ENCODE data around the gene LRRN2. TPM values are rescaled to one million over a fixed set of nuclear protein-coding genes. Genes with fewer than 3 reads are reported as not detected.

LRRN2 gene
- total and polyA plus RNA-seq, 2 donors = 0.66 to 3.0 TPM

DNA sequence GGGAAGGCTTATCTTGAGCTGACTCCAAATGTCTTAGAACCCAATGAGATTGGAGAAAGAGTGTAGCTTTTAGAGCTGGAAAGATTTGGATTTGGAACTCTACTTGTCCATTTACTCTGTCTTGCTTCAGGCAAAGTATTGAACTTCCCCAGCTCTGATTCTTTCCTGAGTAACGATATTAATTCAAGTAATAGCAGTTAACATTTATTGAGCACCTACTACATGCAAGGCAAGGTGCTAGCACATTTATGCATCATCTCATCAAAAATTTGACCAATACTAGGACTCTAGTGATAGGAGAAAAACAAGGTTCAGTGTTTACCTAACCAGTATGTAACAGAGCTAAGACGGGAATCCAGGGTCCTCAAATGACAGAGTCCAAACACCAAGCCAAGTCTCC, 2.5 kb upstream of the LRRN2 start:
- DNase-seq (ENCODE audit: low read depth in 6 of 9, low spot score in 9 of 9) = no peak
- 98% methylated on average over 2 of the region's 2 CpGs for WGBS
- peaks cover 0 to 54% of the 10 kb centered on the region in 2 donors for H3K27me3 ChIP-seq (ENCODE audit: control insufficient read depth in 2 of 2, insufficient read depth in 1 of 2, low read length in 1 of 2)

DNA sequence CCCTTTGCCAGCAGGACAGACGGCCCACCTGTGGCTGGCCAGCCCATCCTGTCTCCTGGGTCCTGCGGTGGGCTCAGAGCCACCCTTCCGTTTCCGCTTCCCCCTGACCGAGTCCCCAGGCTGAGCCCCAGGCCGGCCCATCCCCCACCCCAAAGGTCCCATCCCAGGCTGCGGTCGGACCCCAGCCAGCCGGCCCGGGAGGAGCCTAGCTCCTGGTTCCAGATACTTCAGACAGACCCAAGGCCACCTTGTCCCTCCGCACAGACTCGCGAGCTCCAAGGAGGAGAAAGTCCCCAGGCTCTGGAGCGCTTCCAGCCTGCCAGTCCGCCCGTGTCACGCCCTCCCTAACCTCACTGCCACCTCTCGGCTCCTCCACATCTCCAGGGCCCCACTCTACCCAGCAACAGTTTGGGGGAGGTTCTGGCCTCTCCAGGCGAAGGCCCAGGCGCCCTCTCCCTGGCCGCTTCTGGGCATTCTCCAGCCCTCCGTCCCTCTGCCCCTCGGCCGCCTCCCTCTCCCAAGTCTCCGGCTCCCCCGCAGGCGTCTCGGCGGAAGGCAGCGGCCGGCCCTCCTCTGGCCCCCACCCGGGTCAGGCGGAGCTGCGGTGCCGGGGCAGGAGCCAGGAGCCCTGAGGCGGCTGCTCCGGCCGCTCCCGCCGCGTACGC, 835 bp downstream of the LRRN2 start:
- H3K36me3 ChIP-seq (ENCODE audit: control insufficient read depth in 2 of 2, insufficient read depth in 2 of 2, low read length in 1 of 2) = no peaks in the 10 kb centered on the region
- no peaks in the 10 kb centered on the region for H3K9me3 ChIP-seq (ENCODE audit: control insufficient read depth in 2 of 2, insufficient read depth in 1 of 2, low read length in 1 of 2)
- under 1% methylated on average over 42 of the region's 42 CpGs for WGBS
- H3K4me3 ChIP-seq (ENCODE audit: low read length in 2 of 2) = peak overlapping the region; percentile 37 to 53
- DNase-seq (ENCODE audit: low read depth in 6 of 9, low spot score in 9 of 9) = peak in 2 of 9 donors; percentile 21 to 48
- H3K27ac ChIP-seq (ENCODE audit: low read depth in 1 of 2, low read length in 1 of 2) = no peak overlapping the region
- H3K27me3 ChIP-seq (ENCODE audit: control insufficient read depth in 2 of 2, insufficient read depth in 1 of 2, low read length in 1 of 2) = peaks cover 0 to 55% of the 10 kb centered on the region in 2 donors
- peaks cover 9 to 20% of the 10 kb centered on the region in 2 donors for H3K4me1 ChIP-seq (ENCODE audit: control insufficient read depth in 2 of 2, insufficient read depth in 2 of 2, low read length in 2 of 2)

More for the DNA sequence above, 2.5 kb upstream of the LRRN2 start:
- Histone ChIP-seq H3K36me3 (ENCODE audit: control insufficient read depth in 2 of 2, insufficient read depth in 2 of 2, low read length in 1 of 2) (no peaks in the 10 kb centered on the region), H3K4me3 (ENCODE audit: low read length in 2 of 2) (no peak overlapping the region), H3K9me3 (ENCODE audit: control insufficient read depth in 2 of 2, insufficient read depth in 1 of 2, low read length in 1 of 2) (no peaks in the 10 kb centered on the region), H3K4me1 (ENCODE audit: control insufficient read depth in 2 of 2, insufficient read depth in 2 of 2, low read length in 2 of 2) (peaks cover 13 to 32% of the 10 kb centered on the region in 2 donors), H3K27ac (ENCODE audit: low read depth in 1 of 2, low read length in 1 of 2) (no peak overlapping the region)

DNA sequence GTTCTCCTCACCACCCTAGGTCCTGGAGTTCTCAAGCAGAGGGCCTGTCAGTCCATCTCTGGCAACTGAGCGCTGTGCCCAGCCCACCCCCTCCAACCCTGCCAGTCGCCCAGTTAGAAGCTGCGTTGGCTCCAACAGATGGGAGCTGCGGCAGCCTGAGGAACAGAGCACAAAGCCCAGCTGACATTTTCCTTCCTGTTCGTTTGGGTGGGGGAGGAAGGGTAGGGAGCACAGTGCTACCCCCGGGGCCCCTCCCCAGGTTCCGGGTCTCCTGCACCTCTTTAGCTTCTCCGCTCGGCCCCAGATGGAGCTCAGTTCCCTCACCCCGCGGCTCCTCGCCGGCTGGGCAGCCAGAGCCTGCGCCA, 1.4 kb downstream of the LRRN2 start:
- no peak overlapping the region for H3K27ac ChIP-seq (ENCODE audit: low read depth in 1 of 2, low read length in 1 of 2)
- DNase-seq (ENCODE audit: low read depth in 6 of 9, low spot score in 9 of 9) = peak in 3 of 9 donors; percentile 37 to 62 (median 44)
- 4% methylated on average over 14 of the region's 14 CpGs for WGBS
- peak overlapping the region; percentile 37 to 53 for H3K4me3 ChIP-seq (ENCODE audit: low read length in 2 of 2)
- no peaks in the 10 kb centered on the region for H3K9me3 ChIP-seq (ENCODE audit: control insufficient read depth in 2 of 2, insufficient read depth in 1 of 2, low read length in 1 of 2)
- H3K36me3 ChIP-seq (ENCODE audit: control insufficient read depth in 2 of 2, insufficient read depth in 2 of 2, low read length in 1 of 2) = no peaks in the 10 kb centered on the region
- peaks cover 0 to 55% of the 10 kb centered on the region in 2 donors for H3K27me3 ChIP-seq (ENCODE audit: control insufficient read depth in 2 of 2, insufficient read depth in 1 of 2, low read length in 1 of 2)
- H3K4me1 ChIP-seq (ENCODE audit: control insufficient read depth in 2 of 2, insufficient read depth in 2 of 2, low read length in 2 of 2) = peaks cover 9 to 20% of the 10 kb centered on the region in 2 donors

DNA sequence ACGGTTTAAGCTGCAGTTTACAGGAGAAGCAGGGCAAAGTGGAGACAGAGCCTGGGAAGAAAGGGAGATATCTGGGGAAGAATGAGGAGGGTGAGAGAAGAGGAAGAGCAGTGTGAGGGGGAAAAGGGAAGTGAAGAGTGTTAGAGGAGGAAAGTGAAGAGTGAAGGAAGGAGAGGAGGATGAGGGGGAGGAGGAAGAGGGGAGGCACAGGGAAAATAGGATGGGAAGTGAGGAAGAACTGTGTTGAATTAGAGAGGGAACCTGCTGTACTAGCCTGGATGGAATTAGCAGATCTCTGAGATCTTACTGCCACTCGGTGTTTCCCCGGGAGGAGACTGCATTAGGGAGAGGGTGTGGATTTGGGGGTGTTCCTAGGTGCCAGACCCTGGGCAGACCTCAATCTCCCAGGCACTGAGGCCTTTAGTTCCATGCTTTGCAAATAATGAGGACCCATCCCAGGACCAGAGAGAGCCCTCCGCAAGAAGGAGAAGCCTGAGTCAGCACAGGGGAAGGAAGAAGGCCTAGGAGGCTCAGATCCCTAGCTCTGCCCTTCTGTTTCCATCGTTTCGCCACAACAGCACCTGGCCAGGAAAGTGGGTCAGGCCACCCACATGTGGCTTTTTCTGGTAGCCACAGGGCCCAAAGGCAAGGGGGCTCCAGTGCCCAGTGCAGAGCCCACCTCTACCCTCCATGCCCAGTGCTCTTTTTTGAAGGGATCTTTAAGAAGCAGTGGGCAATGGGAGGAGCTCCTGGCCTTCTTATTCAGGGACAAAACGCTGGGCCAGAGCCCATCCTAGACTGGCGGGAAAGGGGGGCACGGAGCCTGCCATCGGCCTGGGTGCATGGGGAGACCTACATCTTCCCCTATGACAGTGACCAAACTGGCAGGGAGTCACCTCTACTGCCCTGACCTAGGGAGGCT, 2.0 kb downstream of the LRRN2 start:
- peak overlapping the region; percentile 37 to 53 for H3K4me3 ChIP-seq (ENCODE audit: low read length in 2 of 2)
- H3K9me3 ChIP-seq (ENCODE audit: control insufficient read depth in 2 of 2, insufficient read depth in 1 of 2, low read length in 1 of 2) = no peaks in the 10 kb centered on the region
- peak in 1 of 9 donors; percentile 23 for DNase-seq (ENCODE audit: low read depth in 6 of 9, low spot score in 9 of 9)
- no peaks in the 10 kb centered on the region for H3K36me3 ChIP-seq (ENCODE audit: control insufficient read depth in 2 of 2, insufficient read depth in 2 of 2, low read length in 1 of 2)
- H3K4me1 ChIP-seq (ENCODE audit: control insufficient read depth in 2 of 2, insufficient read depth in 2 of 2, low read length in 2 of 2) = peaks cover 9 to 20% of the 10 kb centered on the region in 2 donors
- WGBS = 68% methylated on average over 10 of the region's 10 CpGs
- H3K27ac ChIP-seq (ENCODE audit: low read depth in 1 of 2, low read length in 1 of 2) = no peak overlapping the region
- peaks cover 0 to 50% of the 10 kb centered on the region in 2 donors for H3K27me3 ChIP-seq (ENCODE audit: control insufficient read depth in 2 of 2, insufficient read depth in 1 of 2, low read length in 1 of 2)

DNA sequence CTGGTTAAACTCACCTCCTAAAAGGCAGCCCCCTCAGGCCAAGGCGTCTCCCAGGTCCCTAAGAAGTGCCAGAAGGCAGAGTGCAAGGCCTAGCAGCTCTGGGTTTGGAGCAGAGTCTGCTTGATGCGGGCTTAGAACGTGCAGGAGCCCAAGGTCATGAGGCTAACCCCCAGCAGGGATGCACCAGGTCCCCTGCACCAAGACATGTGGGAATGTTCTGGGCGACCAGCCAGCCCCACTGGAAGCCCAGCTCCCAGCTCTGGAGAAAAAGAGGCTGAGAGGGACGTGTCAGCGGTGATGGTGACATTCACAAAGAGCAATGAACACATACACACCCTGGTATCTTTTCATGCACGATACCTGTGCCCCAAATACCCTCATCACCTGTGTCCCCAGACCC, 5.1 kb downstream of the LRRN2 start:
- Histone ChIP-seq H3K27me3 (ENCODE audit: control insufficient read depth in 2 of 2, insufficient read depth in 1 of 2, low read length in 1 of 2) (peaks cover 0 to 28% of the 10 kb centered on the region in 2 donors), H3K4me1 (ENCODE audit: control insufficient read depth in 2 of 2, insufficient read depth in 2 of 2, low read length in 2 of 2) (peaks cover 9 to 20% of the 10 kb centered on the region in 2 donors), H3K27ac (ENCODE audit: low read depth in 1 of 2, low read length in 1 of 2) (no peak overlapping the region), H3K4me3 (ENCODE audit: low read length in 2 of 2) (no peak overlapping the region), H3K9me3 (ENCODE audit: control insufficient read depth in 2 of 2, insufficient read depth in 1 of 2, low read length in 1 of 2) (no peaks in the 10 kb centered on the region), H3K36me3 (ENCODE audit: control insufficient read depth in 2 of 2, insufficient read depth in 2 of 2, low read length in 1 of 2) (no peaks in the 10 kb centered on the region)
- WGBS = 97% methylated on average over 7 of the region's 7 CpGs
- DNase-seq (ENCODE audit: low read depth in 6 of 9, low spot score in 9 of 9) = no peak

DNA sequence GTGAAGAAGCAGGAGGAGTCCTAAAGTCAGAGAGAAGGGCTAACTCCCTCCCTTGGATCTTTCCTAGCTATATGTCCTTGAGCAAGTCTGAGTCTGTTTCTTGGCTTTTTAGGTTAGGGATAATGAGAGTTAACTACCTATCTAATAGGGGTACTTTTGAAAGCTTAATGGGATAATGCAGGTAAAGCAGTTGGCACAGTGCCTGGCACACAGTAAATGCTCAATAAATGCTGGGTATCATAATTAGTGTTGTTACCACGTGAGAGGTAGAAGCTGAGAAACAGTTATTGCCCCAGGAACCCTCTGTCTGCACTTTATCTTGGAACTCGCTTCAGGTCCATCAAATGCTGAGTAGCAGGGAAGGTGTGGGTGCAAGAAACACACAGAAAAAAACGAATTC, 5.5 kb downstream of the LRRN2 start:
- Histone ChIP-seq H3K4me1 (ENCODE audit: control insufficient read depth in 2 of 2, insufficient read depth in 2 of 2, low read length in 2 of 2) (peaks cover 9 to 20% of the 10 kb centered on the region in 2 donors), H3K4me3 (ENCODE audit: low read length in 2 of 2) (no peak overlapping the region), H3K9me3 (ENCODE audit: control insufficient read depth in 2 of 2, insufficient read depth in 1 of 2, low read length in 1 of 2) (no peaks in the 10 kb centered on the region), H3K36me3 (ENCODE audit: control insufficient read depth in 2 of 2, insufficient read depth in 2 of 2, low read length in 1 of 2) (peaks cover 0 to 3% of the 10 kb centered on the region in 2 donors), H3K27ac (ENCODE audit: low read depth in 1 of 2, low read length in 1 of 2) (no peak overlapping the region), H3K27me3 (ENCODE audit: control insufficient read depth in 2 of 2, insufficient read depth in 1 of 2, low read length in 1 of 2) (peaks cover 0 to 25% of the 10 kb centered on the region in 2 donors)
- no peak for DNase-seq (ENCODE audit: low read depth in 6 of 9, low spot score in 9 of 9)
- WGBS = 88% methylated on average over 3 of the region's 3 CpGs

DNA sequence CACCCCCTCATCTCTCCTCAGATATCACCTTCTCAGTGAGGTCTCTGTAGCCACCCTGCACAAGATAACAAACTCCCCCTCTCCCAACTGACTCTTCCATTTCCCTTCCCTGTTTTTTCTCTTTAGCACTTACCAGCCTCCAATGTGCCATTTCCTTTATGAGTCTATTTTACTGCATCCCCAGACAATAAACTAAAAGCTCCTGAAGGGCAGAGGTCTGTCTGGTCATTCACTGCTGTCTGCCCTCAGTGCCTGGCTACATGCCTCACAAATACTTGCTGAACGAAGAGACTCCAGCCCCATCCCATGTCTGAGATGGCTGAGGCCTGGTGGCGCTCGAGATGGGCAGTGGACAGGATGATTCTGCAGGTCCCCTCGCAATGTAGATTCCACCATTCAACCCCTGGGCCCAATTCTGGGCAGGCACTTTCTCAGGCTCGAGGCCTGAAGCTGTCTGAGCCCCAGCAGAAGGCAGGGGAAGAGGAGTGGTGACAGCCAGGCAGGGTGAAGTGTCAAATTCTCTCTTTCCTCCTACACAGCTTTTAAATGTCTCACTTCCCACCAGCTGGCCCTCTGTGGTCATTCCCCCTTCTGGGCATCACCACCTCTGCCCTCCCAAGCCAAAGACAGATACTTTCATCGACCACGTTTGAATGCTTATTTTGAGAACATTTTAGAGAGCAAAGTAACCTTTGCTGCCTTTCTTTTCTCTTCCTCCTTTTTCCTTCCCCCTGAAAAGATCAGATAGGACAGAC, 6.6 kb downstream of the LRRN2 start:
- Histone ChIP-seq H3K4me1 (ENCODE audit: control insufficient read depth in 2 of 2, insufficient read depth in 2 of 2, low read length in 2 of 2) (peaks cover 15 to 17% of the 10 kb centered on the region in 2 donors), H3K36me3 (ENCODE audit: control insufficient read depth in 2 of 2, insufficient read depth in 2 of 2, low read length in 1 of 2) (peaks cover 0 to 4% of the 10 kb centered on the region in 2 donors), H3K9me3 (ENCODE audit: control insufficient read depth in 2 of 2, insufficient read depth in 1 of 2, low read length in 1 of 2) (no peaks in the 10 kb centered on the region), H3K27me3 (ENCODE audit: control insufficient read depth in 2 of 2, insufficient read depth in 1 of 2, low read length in 1 of 2) (peaks cover 0 to 19% of the 10 kb centered on the region in 2 donors), H3K4me3 (ENCODE audit: low read length in 2 of 2) (no peak overlapping the region), H3K27ac (ENCODE audit: low read depth in 1 of 2, low read length in 1 of 2) (no peak overlapping the region)
- WGBS = 92% methylated on average over 7 of the region's 7 CpGs
- no peak for DNase-seq (ENCODE audit: low read depth in 6 of 9, low spot score in 9 of 9)

DNA sequence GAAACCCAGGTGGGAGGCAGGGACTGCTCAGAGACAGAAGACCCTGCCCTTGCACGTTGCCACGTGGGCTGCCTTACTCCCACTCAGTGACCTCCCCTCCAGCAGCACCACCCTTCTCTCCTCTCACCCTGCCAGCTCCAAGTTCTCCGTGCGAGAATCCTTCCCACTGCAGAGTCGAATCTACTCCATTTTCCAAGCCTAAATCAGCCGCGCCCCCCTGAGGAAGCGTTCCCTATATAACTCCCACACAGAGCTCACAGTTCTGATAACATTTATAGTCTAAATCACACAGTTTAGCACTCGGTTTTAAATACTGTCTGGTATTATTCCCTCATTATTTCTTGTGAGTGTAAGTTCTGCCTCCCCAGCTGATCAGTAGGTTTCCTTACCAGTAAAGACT, 7.7 kb downstream of the LRRN2 start:
- peaks cover 8 to 12% of the 10 kb centered on the region in 2 donors for H3K4me1 ChIP-seq (ENCODE audit: control insufficient read depth in 2 of 2, insufficient read depth in 2 of 2, low read length in 2 of 2)
- no peak for DNase-seq (ENCODE audit: low read depth in 6 of 9, low spot score in 9 of 9)
- H3K27me3 ChIP-seq (ENCODE audit: control insufficient read depth in 2 of 2, insufficient read depth in 1 of 2, low read length in 1 of 2) = peaks cover 0 to 9% of the 10 kb centered on the region in 2 donors
- 93% methylated on average over 9 of the region's 9 CpGs for WGBS
- H3K27ac ChIP-seq (ENCODE audit: low read depth in 1 of 2, low read length in 1 of 2) = no peak overlapping the region
- H3K36me3 ChIP-seq (ENCODE audit: control insufficient read depth in 2 of 2, insufficient read depth in 2 of 2, low read length in 1 of 2) = peaks cover 0 to 4% of the 10 kb centered on the region in 2 donors
- no peak overlapping the region for H3K4me3 ChIP-seq (ENCODE audit: low read length in 2 of 2)
- H3K9me3 ChIP-seq (ENCODE audit: control insufficient read depth in 2 of 2, insufficient read depth in 1 of 2, low read length in 1 of 2) = no peaks in the 10 kb centered on the region

Data from thymus (tissue), 11 donors.